ENCODE results near the gene MPST. TPM values are rescaled to one million over a fixed set of nuclear protein-coding genes. Genes with fewer than 3 reads are reported as not detected.

The MPST gene
- total and polyA plus RNA-seq, 8 donors: 41.4 to 63.1 (median 55.6) TPM

GRCh38 chr22:37072673-37073072, 53.1 kb downstream of the MPST start:
- Histone ChIP-seq H3K9me3 (no peaks in the 10 kb centered on the region), H3K4me1 (no peaks in the 10 kb centered on the region), H3K27ac (no peak overlapping the region), H3K36me3 (no peaks in the 10 kb centered on the region), H3K4me3 (no peak overlapping the region), H3K27me3 (peaks cover 11 to 75% of the 10 kb centered on the region in 2 donors)
- TF ChIP-seq, protein P1, sequence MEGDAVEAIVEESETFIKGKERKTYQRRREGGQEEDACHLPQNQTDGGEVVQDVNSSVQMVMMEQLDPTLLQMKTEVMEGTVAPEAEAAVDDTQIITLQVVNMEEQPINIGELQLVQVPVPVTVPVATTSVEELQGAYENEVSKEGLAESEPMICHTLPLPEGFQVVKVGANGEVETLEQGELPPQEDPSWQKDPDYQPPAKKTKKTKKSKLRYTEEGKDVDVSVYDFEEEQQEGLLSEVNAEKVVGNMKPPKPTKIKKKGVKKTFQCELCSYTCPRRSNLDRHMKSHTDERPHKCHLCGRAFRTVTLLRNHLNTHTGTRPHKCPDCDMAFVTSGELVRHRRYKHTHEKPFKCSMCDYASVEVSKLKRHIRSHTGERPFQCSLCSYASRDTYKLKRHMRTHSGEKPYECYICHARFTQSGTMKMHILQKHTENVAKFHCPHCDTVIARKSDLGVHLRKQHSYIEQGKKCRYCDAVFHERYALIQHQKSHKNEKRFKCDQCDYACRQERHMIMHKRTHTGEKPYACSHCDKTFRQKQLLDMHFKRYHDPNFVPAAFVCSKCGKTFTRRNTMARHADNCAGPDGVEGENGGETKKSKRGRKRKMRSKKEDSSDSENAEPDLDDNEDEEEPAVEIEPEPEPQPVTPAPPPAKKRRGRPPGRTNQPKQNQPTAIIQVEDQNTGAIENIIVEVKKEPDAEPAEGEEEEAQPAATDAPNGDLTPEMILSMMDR (IDR thresholded peaks at IDR 0.05): no peak
- ATAC-seq (no peak), DNase-seq (no peak)
- intact Hi-C loops (cut with DNase I): loop anchor here in 1 of 2 donors (10.0 kb wide), 1 partner anchor 132 kb away; no protein-coding TSS in a partner anchor

DNA sequence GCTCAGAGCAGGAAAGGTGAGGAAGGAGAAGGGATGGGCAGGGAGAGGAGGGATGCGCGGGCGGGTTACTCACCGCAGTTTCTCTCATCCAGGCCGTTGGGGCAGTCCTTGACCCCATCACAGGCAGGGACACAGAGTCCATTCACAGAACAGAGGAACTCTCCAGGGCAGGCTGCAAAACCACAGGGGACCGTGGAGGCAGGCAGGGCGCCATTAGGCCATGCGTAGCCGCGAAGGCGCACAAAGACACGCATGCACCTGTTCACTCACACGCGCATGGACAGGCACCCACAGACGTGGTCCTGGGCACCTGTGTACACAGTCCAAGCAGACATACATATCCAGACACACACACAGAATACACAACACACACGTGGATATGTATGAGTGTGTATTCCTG, 55.0 kb downstream of the MPST start:
- H3K27me3 ChIP-seq: peaks cover 0 to 62% of the 10 kb centered on the region in 2 donors

DNA sequence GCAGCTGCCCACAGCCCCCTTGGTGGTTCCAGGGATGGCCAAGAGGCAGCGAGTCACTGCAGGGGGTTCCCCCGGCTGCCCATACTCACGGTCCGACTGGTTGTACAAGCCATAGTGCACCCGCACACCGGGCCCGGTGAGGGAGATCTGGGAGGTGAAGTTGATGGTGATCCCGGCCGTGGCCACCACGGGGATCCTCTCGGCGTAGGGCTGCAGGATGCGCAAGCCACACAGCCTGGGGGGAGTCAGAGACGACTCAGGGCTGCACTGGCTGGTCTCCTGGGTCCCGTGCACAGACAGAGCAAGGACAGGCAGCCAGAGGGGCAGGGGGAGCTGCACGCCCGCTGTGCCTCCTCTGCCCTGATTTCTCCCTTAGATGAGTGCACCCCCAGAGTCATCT, 55.5 kb downstream of the MPST start:
- Histone ChIP-seq H3K4me1 (peaks cover 0 to 6% of the 10 kb centered on the region in 2 donors), H3K4me3 (no peak overlapping the region), H3K27ac (no peak overlapping the region), H3K27me3 (peaks cover 0 to 57% of the 10 kb centered on the region in 2 donors), H3K9me3 (no peaks in the 10 kb centered on the region), H3K36me3 (no peaks in the 10 kb centered on the region)
- peak in 1 of 4 donors; percentile 72 for DNase-seq
- intact Hi-C loops (cut with DNase I): loop anchor here in 1 of 2 donors (10.0 kb wide), 1 partner anchor 130 kb away; no protein-coding TSS in a partner anchor
- TF ChIP-seq, protein P1 (IDR thresholded peaks at IDR 0.05): no peak
- ATAC-seq: no peak

More for the DNA sequence above, 55.0 kb downstream of the MPST start:
- ATAC-seq (no peak), DNase-seq (peak in 1 of 4 donors; percentile 71)
- Histone ChIP-seq H3K4me3 (no peak overlapping the region), H3K4me1 (peaks cover 0 to 4% of the 10 kb centered on the region in 2 donors), H3K27ac (no peak overlapping the region), H3K36me3 (no peaks in the 10 kb centered on the region), H3K9me3 (no peaks in the 10 kb centered on the region)
- intact Hi-C loops (cut with DNase I): loop anchor here in 1 of 2 donors (10.0 kb wide), 1 partner anchor 130 kb away; no protein-coding TSS in a partner anchor
- TF ChIP-seq, protein P1 (IDR thresholded peaks at IDR 0.05): no peak

GRCh38 chr22:37075822-37076433, 56.4 kb downstream of the MPST start:
- DNase-seq (no peak), ATAC-seq (no peak)
- TF ChIP-seq, protein P1 (IDR thresholded peaks at IDR 0.05): no peak
- intact Hi-C loops (cut with DNase I): loop anchor here in 1 of 2 donors (10.0 kb wide), 1 partner anchor 129 kb away; no protein-coding TSS in a partner anchor
- no peaks in the 10 kb centered on the region for H3K9me3 ChIP-seq
- H3K27ac ChIP-seq: no peak overlapping the region
- H3K4me3 ChIP-seq: no peak overlapping the region
- peaks cover 0 to 6% of the 10 kb centered on the region in 2 donors for H3K4me1 ChIP-seq
- H3K27me3 ChIP-seq: peaks cover 0 to 48% of the 10 kb centered on the region in 2 donors
- H3K36me3 ChIP-seq: no peaks in the 10 kb centered on the region

DNA sequence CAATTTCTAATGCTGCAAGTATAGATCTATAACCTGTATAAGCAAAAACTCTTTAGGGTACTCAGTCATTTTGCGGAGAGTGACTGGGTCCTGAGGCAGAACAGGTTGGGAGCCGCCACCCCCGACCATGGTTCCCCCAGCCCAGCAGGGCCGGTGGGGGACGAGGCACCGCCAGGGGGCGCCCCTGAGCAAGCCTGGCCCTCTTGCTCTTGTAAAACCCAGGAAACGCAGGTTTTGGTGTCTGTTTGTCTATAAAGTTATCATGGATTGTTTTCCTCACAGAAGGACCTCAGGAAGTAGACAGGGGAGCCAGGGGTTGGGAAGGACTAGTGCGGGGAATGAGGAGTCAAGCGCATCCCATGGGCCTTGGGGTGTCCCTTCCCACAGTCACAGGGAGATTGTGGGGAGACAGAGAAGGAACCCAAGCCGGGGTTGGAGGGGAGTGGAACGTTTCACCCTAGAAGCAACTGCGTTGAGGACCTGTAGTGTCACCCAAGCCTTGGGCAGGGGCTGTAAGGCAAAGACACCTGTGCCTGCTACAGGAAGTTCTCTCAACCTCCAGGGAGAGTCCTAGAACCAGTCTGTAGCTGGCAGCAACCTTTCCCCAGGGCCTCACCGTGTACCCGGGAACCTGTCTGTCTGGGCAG, 58.4 kb downstream of the MPST start:
- H3K4me1 ChIP-seq: peaks cover 0 to 6% of the 10 kb centered on the region in 2 donors
- ATAC-seq (peak; percentile 78), DNase-seq (peak in 3 of 4 donors; percentile 58 to 95 (median 64))
- no peak overlapping the region for H3K4me3 ChIP-seq
- intact Hi-C loops (cut with DNase I): loop anchor here in 1 of 2 donors (10.0 kb wide), 1 partner anchor 127 kb away; no protein-coding TSS in a partner anchor
- H3K9me3 ChIP-seq: no peaks in the 10 kb centered on the region
- H3K36me3 ChIP-seq: no peaks in the 10 kb centered on the region
- TF ChIP-seq, protein P1 (IDR thresholded peaks at IDR 0.05): peak; percentile 94 to 98
- H3K27me3 ChIP-seq: peaks cover 0 to 46% of the 10 kb centered on the region in 2 donors
- no peak overlapping the region for H3K27ac ChIP-seq
